ENCODE results near the gene ADGRV1. TPM values are rescaled to one million over a fixed set of nuclear protein-coding genes. Genes with fewer than 3 reads are reported as not detected.
A peak's percentile ranks its signal among the peaks of the same experiment; 100 is the strongest.
"Not testable (repeated sequence)": the region's sequence is repeated elsewhere in the genome, so short reads cannot be mapped to it uniquely, and the experiment has no call there.

The ADGRV1 gene
- total and polyA plus RNA-seq, 12 donors: 129 to 2,577 (median 695) TPM

GRCh38 chr5:91032125-91032524 lies 473.5 kb downstream of the ADGRV1 start:
- WGBS, 4 donors: 87 to 92% (median 89%) methylated on average over 5 of the region's 5 CpGs
- Histone ChIP-seq H3K27me3 (no peaks in the 10 kb centered on the region), H3K4me1 (replicated peaks in 1 of 2) (peaks cover 35 to 56% of the 10 kb centered on the region in 2 donors), H3K9me3 (replicated peaks in 1 of 3) (peaks cover 0 to 4% (median 4%) of the 10 kb centered on the region in 3 donors), H3K27ac (peak overlapping the region in 1 of 5 donors; percentile 29), H3K36me3 (replicated peaks in 1 of 2) (no peaks in the 10 kb centered on the region), H3K4me3 (no peak overlapping the region)
- DNase-seq: no peak
- intact Hi-C loops (cut with DNase I): loop anchor here in 1 of 2 donors (10.0 kb wide), 1 partner anchor 97 kb away; no protein-coding TSS in a partner anchor
- TF ChIP-seq POLR2A (IDR thresholded peaks at IDR 0.05) (no peak), CTCF (IDR thresholded peaks at IDR 0.05) (no peak)

GRCh38 chr5:91033370-91033769 lies 474.8 kb downstream of the ADGRV1 start:
- H3K27ac ChIP-seq: peak overlapping the region in 4 of 5 donors; percentile 14 to 50 (median 33)

GRCh38 chr5:91038180-91038808 lies 479.7 kb downstream of the ADGRV1 start:
- H3K9me3 ChIP-seq (replicated peaks in 1 of 3): no peaks in the 10 kb centered on the region
- H3K4me3 ChIP-seq: no peak overlapping the region
- TF ChIP-seq CTCF (IDR thresholded peaks at IDR 0.05) (no peak), POLR2A (IDR thresholded peaks at IDR 0.05) (peak in 1 of 2 donors; percentile 38)
- no peaks in the 10 kb centered on the region for H3K36me3 ChIP-seq (replicated peaks in 1 of 2)
- H3K27me3 ChIP-seq: no peaks in the 10 kb centered on the region
- H3K27ac ChIP-seq: peak overlapping the region; percentile 13 to 53 (median 39)
- 47 to 60% (median 53%) methylated on average over 2 of the region's 2 CpGs for WGBS, 4 donors
- intact Hi-C loops (cut with DNase I): loop anchor here in 1 of 2 donors (10.0 kb wide), 1 partner anchor 103 kb away; no protein-coding TSS in a partner anchor
- peak in 6 of 7 donors; percentile 38 to 82 (median 58) for DNase-seq
- peaks cover 36 to 41% of the 10 kb centered on the region in 2 donors for H3K4me1 ChIP-seq (replicated peaks in 1 of 2)

More at GRCh38 chr5:91033370-91033769, 474.8 kb downstream of the ADGRV1 start:
- Histone ChIP-seq H3K4me3 (no peak overlapping the region), H3K36me3 (replicated peaks in 1 of 2) (no peaks in the 10 kb centered on the region), H3K27me3 (no peaks in the 10 kb centered on the region), H3K4me1 (replicated peaks in 1 of 2) (peaks cover 32 to 56% of the 10 kb centered on the region in 2 donors), H3K9me3 (replicated peaks in 1 of 3) (peaks cover 0 to 4% (median 4%) of the 10 kb centered on the region in 3 donors)
- 68 to 81% (median 79%) methylated on average over 1 of the region's 1 CpG for WGBS, 4 donors
- TF ChIP-seq CTCF (IDR thresholded peaks at IDR 0.05) (no peak), POLR2A (IDR thresholded peaks at IDR 0.05) (no peak)
- peak in 1 of 7 donors; percentile 18 for DNase-seq
- intact Hi-C loops (cut with DNase I): loop anchor here in 1 of 2 donors (10.0 kb wide), 1 partner anchor 99 kb away; no protein-coding TSS in a partner anchor

- peaks cover 19 to 25% of the 10 kb centered on the region in 2 donors for H3K4me1 ChIP-seq (replicated peaks in 1 of 2)
- 100% methylated on average over 1 of the region's 1 CpG for WGBS, 4 donors
- H3K9me3 ChIP-seq (replicated peaks in 1 of 3); H3K4me3 ChIP-seq; H3K27me3 ChIP-seq; H3K27ac ChIP-seq; DNase-seq; H3K36me3 ChIP-seq (replicated peaks in 1 of 2); intact Hi-C loops (cut with DNase I): not testable (repeated sequence)
Measured at GRCh38 chr5:91041132-91041531, 482.5 kb downstream of the ADGRV1 start.
